Lower leg skin (tissue), 4 donors: ENCODE data around the gene FANCL. TPM values are rescaled to one million over a fixed set of nuclear protein-coding genes. Genes with fewer than 3 reads are reported as not detected.
A peak's percentile ranks its signal among the peaks of the same experiment; 100 is the strongest.
"Not testable (repeated sequence)": the region's sequence is repeated elsewhere in the genome, so short reads cannot be mapped to it uniquely, and the experiment has no call there.

Experiments used
- DNase-seq, 2 donors: peaks; one replicate each; pipeline ENCODE4 v3.0.0-alpha.2; 2019; ENCODE audit warnings: low spot score in 2 of 2
- H3K4me3 ChIP-seq: fragments of 200-600 bp; sonication (generic); 2 replicates; pipeline ENCODE4 v1.5.1; 2017; ENCODE audit warnings: mild to moderate bottlenecking, low read depth; ENCODE audit not compliant: poor library complexity, severe bottlenecking
- CTCF ChIP-seq, 3 donors: fragments of 450-650 bp; IDR thresholded peaks; one replicate each; pipeline ENCODE4 v1.5.1; 2016; ENCODE audit warnings: antibody characterized with exemption in 3 of 3, mild to moderate bottlenecking in 3 of 3, moderate library complexity in 2 of 3
- POLR2A ChIP-seq, 2 donors: fragments of 450-650 bp; IDR thresholded peaks; one replicate each; pipeline ENCODE4 v1.6.1; 2016 to 2017; ENCODE audit warnings: antibody characterized with exemption in 2 of 2, mild to moderate bottlenecking in 1 of 2, moderate library complexity in 1 of 2
- WGBS, 2 donors: methylation state at CpG; one replicate each; pipeline ENCODE4 v1.1.5; 2018; 5-methylcytosine and 5-hydroxymethylcytosine counted together
- intact Hi-C: fragments of 100-400 bp; cut with DNase I; formaldehyde crosslinking; loops from one replicate; pipeline ENCODE4 v1.15.0; 2023; ENCODE audit warnings: low total_unique reads
- total RNA-seq, 4 donors: library from RNA; depleted of rRNA; stranded (reverse); fragments of >200 nt; gene quantifications; one replicate each; pipeline ENCODE4 v1.1.0, GENCODE V29; 2016

FANCL gene
- total RNA-seq, 4 donors from 2014 or later: 8.2 to 11.1 (median 9.3) TPM

- DNase-seq, intact Hi-C loops, H3K4me3 ChIP-seq: not testable (repeated sequence)
These were observed 71.3 kb downstream of the FANCL start for GRCh38 chr2:58169845-58170244.

DNA sequence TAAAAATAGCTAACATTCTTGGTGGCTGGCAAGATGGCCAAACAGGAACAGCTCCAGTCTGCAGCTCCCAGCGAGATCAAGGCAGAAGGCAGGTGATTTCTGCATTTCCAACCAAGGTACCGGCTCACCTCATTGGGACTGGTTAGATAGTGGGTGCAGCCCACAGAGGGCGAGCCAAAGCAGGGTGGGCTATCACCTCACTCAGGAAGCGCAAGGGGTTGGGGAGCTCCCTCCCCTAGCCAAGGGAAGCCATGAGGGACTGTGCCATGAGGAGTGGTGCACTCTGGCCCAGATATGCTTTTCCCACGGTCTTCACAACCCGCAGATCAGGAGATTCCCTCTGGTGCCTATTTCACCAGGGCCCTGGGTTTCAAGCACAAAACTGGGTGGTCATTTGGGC lies 73.0 kb downstream of the FANCL start:
- intact Hi-C loops, H3K4me3 ChIP-seq: not testable (repeated sequence)
- 90 to 92% methylated on average over 4 to 6 of the region's 6 CpGs for WGBS, 2 donors
- peak in 1 of 2 donors; percentile 65 for DNase-seq

DNA sequence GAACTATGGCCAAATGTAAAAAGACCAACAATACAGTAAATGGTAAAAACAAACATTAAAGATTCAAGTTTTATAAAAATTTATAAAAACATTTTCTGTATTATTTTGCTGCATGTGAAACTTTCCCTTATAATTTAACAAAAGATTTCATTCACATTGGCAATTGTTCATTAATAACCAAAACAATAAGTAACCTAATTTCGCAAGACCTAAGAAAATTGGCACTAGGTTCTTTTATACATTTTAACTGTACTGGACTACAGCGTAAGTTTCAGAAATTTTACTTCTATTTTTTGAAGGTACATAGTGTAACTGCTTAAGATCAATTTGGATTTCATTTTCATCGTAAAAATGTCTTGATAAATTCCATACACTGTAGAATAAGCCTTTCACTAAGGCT lies 77.2 kb downstream of the FANCL start:
- intact Hi-C loops: no loop called here
- 94 to 96% methylated on average over 3 of the region's 3 CpGs for WGBS, 2 donors
- no peak for DNase-seq
- TF ChIP-seq POLR2A (IDR thresholded peaks at IDR 0.05) (no peak), CTCF (IDR thresholded peaks at IDR 0.05) (no peak)
- no peak overlapping the region for H3K4me3 ChIP-seq

GRCh38 chr2:58158481-58158880 lies 82.6 kb downstream of the FANCL start:
- intact Hi-C loops: no loop called here
- TF ChIP-seq CTCF (IDR thresholded peaks at IDR 0.05) (no peak), POLR2A (IDR thresholded peaks at IDR 0.05) (no peak)
- H3K4me3 ChIP-seq: no peak overlapping the region
- WGBS, 2 donors: 80 to 86% methylated on average over 4 of the region's 4 CpGs
- DNase-seq: no peak

GRCh38 chr2:58157754-58158153 lies 83.4 kb downstream of the FANCL start:
- no peak for DNase-seq
- TF ChIP-seq POLR2A (IDR thresholded peaks at IDR 0.05) (no peak), CTCF (IDR thresholded peaks at IDR 0.05) (no peak)
- no peak overlapping the region for H3K4me3 ChIP-seq
- intact Hi-C loops: no loop called here

- no peak overlapping the region for H3K4me3 ChIP-seq
- no peak for TF ChIP-seq POLR2A (IDR thresholded peaks at IDR 0.05)
- no peak for DNase-seq
- intact Hi-C loops: no loop called here
These were observed 84.3 kb downstream of the FANCL start for GRCh38 chr2:58156780-58157179.

- intact Hi-C loops: no loop called here
- WGBS, 2 donors: 93 to 96% methylated on average over 7 of the region's 7 CpGs
- TF ChIP-seq POLR2A (IDR thresholded peaks at IDR 0.05) (no peak), CTCF (IDR thresholded peaks at IDR 0.05) (no peak)
- DNase-seq: no peak
- H3K4me3 ChIP-seq: no peak overlapping the region
These were observed 85.9 kb downstream of the FANCL start for GRCh38 chr2:58155160-58155778.
